HG03565 (cell line): ENCODE results near the gene COL5A3.
A peak's percentile ranks its signal among the peaks of the same experiment; 100 is the strongest.
"Not testable (repeated sequence)": the region's sequence is repeated elsewhere in the genome, so short reads cannot be mapped to it uniquely, and the experiment has no call there.

Experiments
- ATAC-seq: cut with Tn5 transposase; IDR thresholded peaks from one replicate; pipeline ENCODE4 v1.9.1; 2021; ENCODE audit warnings: mild to moderate bottlenecking, moderate library complexity; ENCODE audit not compliant: unreplicated experiment

Gene COL5A3

DNA sequence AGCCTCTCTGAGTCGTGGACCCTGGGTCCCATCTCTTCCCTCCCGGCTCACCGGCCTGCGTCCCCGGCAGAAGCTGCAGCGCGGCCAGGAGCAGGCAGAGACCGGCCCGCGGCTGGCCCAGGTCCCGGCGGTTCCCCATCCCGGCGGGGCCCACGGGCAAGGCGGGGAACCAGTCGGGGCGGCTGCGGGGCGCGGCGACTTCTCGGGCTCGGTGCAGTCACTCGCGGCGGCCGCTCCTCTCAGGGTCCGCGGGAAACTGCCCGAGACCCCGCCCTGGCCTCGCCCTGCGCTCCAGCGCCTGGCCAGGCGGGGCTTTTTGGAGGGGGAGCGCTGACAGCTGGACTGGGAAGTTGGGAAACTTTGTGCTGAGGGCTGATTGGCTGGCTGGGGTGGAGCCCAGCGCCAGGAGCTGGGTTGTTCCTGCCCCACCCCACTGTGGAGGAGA is at the start of gene COL5A3:
TSS of gene COL5A3 (minus strand) at position 258 of the 445 bp plus-strand sequence. CDS start at position 139, 119 bp downstream.
- no peak for ATAC-seq

DNA sequence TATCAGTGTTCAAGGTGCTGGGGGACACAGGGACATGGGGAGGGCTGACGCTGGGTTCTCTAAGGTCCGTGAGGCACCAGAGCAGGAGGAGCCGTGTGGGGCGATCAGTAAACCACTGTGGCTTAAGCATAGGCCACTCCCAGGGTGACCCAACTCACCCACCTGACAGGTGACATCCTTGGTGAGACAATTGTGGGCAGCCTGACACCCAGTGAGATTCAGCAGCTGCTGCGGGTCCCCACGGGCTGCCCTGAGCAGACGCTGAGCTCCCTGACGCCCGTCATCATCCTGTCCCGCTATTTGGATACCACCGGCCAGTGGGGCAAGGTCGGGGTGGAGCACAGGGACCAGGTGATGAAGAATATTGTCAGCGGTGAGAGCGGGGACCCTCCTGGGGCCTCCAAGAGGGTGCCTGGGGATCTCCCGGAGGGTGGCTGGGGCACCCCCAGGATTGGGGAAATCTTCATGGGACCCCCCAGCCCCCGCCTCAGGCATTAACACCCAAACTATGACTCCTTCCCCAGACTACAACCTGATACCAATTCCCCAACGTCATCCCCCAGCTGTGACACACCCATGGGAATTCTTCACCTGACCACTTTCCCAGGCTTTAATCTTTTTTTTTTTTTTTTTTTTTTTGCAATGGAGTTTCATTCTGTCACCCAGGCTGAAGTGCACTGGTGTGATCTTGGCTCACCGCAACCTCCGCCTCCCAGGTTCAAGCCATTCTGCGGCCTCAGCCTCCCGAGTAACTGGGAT is 42.5 kb upstream of the COL5A3 start:
- ATAC-seq, result no peak

GRCh38 chr19:10049626-10050025 is 39.3 kb upstream of the COL5A3 start:
- ATAC-seq, result no peak

GRCh38 chr19:10045371-10045770 is 35.1 kb upstream of the COL5A3 start:
- ATAC-seq, result no peak

DNA sequence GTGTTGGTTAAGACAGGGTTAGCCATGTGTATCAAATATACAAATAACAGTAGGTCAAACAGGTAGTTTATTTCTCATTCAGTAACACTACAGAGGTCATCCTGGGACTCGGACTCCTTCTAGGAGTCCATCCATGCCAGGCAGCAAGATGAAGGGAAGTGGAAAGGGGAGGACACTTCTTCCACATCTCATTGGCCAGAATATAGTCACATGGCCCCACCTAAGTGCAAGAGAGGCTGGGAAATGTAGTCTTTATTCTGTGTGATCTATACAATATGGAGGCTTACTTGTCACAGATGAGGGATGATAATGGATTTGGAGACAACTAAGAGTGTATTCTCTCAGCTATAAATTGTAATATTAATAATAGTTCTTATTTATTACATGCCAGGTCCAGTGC is 34.1 kb upstream of the COL5A3 start:
- no peak for ATAC-seq

GRCh38 chr19:10043286-10043927 is 33.1 kb upstream of the COL5A3 start:
- no peak for ATAC-seq

- ATAC-seq, result no peak
These were observed 27.5 kb upstream of the COL5A3 start for GRCh38 chr19:10037809-10038208.

DNA sequence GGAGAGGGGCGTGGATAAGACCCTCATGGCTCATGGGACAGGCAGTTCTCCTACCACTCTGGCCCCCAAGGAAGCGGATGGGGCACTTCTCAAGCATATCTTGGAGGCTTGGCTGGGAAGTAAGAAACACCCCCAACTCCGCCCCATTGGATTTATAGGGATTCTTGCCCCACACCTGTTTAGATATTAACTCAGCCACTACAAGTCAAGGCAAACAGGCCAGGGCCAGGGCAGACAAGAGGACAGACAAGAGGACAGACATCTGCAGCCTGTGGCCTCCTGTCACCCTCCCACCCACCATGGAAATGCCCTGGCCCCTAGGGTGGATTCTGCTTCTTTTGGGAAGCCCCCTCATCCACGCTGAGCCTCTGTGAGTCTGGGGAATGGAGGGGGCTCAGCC is 27.1 kb upstream of the COL5A3 start:
- no peak for ATAC-seq

DNA sequence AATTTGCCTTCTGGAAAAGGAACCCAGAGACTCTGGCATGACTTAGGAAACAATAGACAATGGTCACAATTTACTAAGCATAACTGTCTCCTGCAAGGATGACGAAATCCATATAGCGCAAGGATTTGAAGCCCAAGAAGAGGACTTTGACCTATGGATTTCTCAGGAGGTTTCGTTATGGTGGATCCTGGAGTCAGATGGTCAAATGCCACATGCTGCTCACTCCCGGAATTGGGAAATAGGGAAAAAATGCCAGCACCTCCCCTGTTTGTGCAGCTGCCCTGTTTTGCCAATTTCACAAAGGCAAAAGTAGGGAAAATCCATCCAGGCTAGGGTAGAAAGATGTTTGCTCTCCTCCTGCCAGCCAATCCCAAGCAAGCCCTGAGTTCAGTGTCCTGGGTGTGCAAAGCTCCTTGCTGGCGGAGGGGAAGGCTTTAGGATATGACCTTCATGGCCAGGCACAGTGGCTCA is 26.3 kb upstream of the COL5A3 start:
- no peak for ATAC-seq

GRCh38 chr19:10033614-10034013 is 23.3 kb upstream of the COL5A3 start:
- no peak for ATAC-seq

- ATAC-seq, result peak; percentile 69
These were observed 17.1 kb upstream of the COL5A3 start for GRCh38 chr19:10027158-10027997.

DNA sequence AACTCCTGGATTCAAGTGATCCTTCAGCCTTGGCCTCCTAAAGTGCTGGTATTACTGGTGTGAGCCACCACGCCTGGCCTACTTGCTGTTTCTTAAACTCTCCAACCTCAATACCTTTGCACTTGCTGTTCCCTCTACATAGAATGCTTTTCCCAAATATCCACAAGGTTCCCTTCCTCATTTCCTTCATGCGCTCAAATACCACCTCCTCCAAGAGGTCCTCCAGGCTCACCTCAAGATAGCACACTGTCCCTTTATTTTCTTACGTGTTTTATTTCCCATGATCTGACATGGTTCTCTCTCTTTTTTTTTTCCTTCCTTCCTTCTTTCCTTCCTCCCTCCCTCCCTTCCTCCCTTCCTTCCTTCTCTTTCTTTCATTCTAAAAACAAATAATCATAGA is 16.4 kb upstream of the COL5A3 start:
- no peak for ATAC-seq

- ATAC-seq, result not testable (repeated sequence)
These were observed 12.8 kb upstream of the COL5A3 start for GRCh38 chr19:10023096-10023495.

GRCh38 chr19:10021863-10022262 is 11.6 kb upstream of the COL5A3 start:
- no peak for ATAC-seq

- no peak for ATAC-seq
These were observed 11.1 kb upstream of the COL5A3 start for GRCh38 chr19:10021446-10021845.

DNA sequence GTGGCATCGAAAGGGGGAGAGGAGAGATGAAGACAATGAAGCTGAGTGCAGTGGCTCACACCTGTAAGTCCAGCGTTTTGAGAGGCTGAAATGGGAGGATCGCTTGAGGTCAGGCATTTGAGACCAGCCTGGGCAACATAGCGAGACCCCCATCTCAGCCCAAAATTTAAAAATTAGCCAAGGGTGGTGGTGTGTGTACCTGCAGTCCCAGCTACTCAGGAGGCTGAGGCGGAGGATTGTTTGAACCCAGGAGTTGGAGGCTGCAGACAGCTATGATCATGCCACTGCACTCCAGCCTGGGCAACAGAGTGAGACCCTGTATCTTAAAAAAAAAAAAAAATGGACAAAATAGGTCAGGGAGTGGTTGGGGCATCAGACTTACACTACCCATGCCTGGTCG is 10.5 kb upstream of the COL5A3 start:
- ATAC-seq, result no peak

- ATAC-seq, result no peak
These were observed 8.9 kb upstream of the COL5A3 start for GRCh38 chr19:10019246-10019645.

DNA sequence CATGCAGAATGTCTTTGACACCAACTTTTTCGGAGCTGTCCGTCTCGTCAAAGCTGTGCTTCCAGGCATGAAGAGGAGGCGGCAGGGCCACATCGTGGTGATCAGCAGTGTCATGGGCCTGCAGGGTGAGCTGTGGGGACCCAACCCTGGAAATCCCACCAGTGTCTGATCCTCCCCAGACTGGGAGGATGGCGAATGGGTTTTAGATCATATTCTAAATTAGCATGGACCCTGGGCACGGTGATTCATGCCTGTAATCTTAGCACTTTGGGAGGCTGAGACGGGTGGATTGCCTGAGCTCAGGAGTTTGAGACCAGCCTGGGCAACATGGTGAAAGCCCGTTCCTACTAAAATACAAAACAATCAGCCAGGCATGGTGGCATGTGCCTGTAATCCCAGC is 8.5 kb upstream of the COL5A3 start:
- no peak for ATAC-seq

- no peak for ATAC-seq
These were observed 8.0 kb upstream of the COL5A3 start for GRCh38 chr19:10018263-10018662.

GRCh38 chr19:10013834-10014618 is 3.7 kb upstream of the COL5A3 start:
- no peak for ATAC-seq

DNA sequence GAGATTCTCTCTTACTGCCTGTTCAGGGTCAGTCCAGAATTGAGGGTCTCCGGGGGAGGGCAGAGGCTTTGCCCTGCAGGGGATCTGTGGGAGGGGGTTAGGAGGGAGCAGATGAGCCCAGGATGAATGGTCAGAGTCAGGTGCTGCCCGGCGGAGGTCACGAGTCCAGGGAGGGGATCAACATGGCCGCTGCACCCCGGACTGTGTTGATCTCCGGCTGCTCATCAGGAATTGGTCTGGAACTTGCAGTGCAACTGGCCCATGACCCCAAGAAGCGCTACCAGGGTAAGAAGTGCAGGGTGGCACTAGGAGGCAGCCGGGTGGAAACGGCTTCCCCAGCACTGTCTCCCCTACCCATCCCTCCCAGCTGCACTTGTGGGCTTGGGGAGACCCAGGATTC is 3.0 kb upstream of the COL5A3 start, which contains the start of gene RDH8:
TSS of gene RDH8 (plus strand) at position 168 of the 400 bp plus-strand sequence. CDS start at position 183, 15 bp downstream.
- ATAC-seq, result no peak
